Hepatocyte (in vitro differentiated cells): ENCODE data around the gene TELO2.

Experiments
- CTCF ChIP-seq: fragments of 200-600 bp; sonication (generic); IDR thresholded peaks from 2 replicates; pipeline ENCODE4 v1.5.1; 2016; ENCODE audit warnings: antibody characterized with exemption, mild to moderate bottlenecking; ENCODE audit not compliant: poor library complexity
- EZH2 ChIP-seq: fragments of 200-600 bp; sonication (generic); IDR thresholded peaks from 2 replicates; pipeline ENCODE4 v1.6.1; 2016; ENCODE audit warnings: antibody characterized with exemption, mild to moderate bottlenecking, borderline replicate concordance
- EZH2phosphoT487 ChIP-seq: fragments of 200-600 bp; sonication (generic); IDR thresholded peaks from one replicate; pipeline ENCODE4 v1.6.1; 2018; ENCODE audit warnings: antibody characterized with exemption, mild to moderate bottlenecking, low read depth, moderate library complexity; ENCODE audit not compliant: unreplicated experiment, severe bottlenecking

DNA sequence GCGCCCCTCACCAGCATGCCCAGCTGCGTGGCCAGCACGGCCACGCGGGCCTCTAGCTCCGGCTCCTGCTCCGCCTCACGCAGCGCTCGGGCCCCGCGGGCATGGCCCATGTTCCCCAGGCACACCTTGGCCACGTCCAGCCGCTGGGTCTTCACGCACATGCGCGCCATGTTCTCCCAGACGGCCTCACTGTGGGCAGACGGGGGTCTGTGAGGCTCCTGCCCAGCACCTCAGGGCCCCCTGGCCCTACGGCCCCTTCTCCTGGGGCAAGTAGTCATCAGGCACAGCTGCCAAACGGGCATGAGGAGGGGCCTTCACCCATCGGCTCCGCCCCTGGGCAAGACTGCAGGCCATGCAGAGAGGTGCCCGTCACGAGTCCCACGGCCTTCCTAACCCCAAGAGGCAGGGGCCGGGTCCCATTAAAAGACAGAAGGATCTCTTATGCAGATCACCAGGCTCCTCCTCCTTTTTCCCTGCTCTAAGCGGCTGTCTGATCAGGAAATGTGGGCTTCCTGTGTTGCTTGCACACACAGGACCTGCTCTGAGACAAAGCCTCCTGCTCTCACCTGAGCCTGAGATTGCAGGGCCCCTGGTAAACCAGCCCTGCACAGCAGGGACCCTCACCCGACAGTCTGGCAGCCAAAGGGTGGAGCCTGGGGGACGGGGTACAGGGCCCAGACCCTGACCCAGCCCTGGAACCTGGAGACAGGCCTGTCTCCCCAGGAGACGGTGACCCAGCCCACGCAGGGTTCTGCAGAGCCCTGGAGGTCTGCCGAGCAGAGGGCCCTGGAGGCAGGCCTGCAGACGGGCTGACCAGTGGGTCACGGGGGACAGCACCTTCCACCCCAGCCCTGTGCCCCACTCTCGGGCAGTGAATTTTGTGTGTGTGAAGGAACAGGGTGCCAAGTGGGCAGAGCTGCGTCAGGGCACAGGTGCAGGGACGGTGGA, 33.7 kb downstream of the TELO2 start:
- no peak for TF ChIP-seq CTCF
- no peak for TF ChIP-seq EZH2
- no peak for TF ChIP-seq EZH2phosphoT487
